Smooth muscle cell (in vitro differentiated cells): ENCODE measurements around the gene CNOT1. TPM values are rescaled to one million over a fixed set of nuclear protein-coding genes. Genes with fewer than 3 reads are reported as not detected.

ENCODE experiments used
- DNase-seq: peaks from one replicate; lab custom pipeline; 2025; ENCODE audit not compliant: unreplicated experiment; lab: John Stamatoyannopoulos, UW
- H2AFZ ChIP-seq: fragments of 200-600 bp; sonication (generic); 2 replicates; pipeline ENCODE4 v1.6.0; 2016; ENCODE audit warnings: antibody characterized with exemption, low read depth, mild to moderate bottlenecking
- H3F3A ChIP-seq: fragments of 200-600 bp; sonication (generic); 2 replicates; pipeline ENCODE4 v1.6.0; 2017; ENCODE audit warnings: antibody characterized with exemption, low read depth
- H3K27ac ChIP-seq: fragments of 200-600 bp; sonication (generic); 2 replicates; pipeline ENCODE4 v1.5.1; 2016; ENCODE audit warnings: low read depth, mild to moderate bottlenecking
- H3K27me3 ChIP-seq: fragments of 200-600 bp; sonication (generic); 2 replicates; pipeline ENCODE4 v1.6.1; 2016; ENCODE audit warnings: low read depth, mild to moderate bottlenecking
- H3K36me3 ChIP-seq: fragments of 200-600 bp; sonication (generic); 2 replicates; pipeline ENCODE4 v1.5.1; 2016; ENCODE audit warnings: low read depth
- H3K4me1 ChIP-seq: fragments of 200-600 bp; sonication (generic); 2 replicates; pipeline ENCODE4 v1.5.1; 2016; ENCODE audit warnings: low read depth
- H3K4me2 ChIP-seq: fragments of 200-600 bp; sonication (generic); 2 replicates; pipeline ENCODE4 v1.6.0; 2016; ENCODE audit warnings: mild to moderate bottlenecking
- H3K4me3 ChIP-seq: fragments of 200-600 bp; sonication (generic); 2 replicates; pipeline ENCODE4 v1.5.1; 2016; ENCODE audit warnings: mild to moderate bottlenecking
- H3K79me2 ChIP-seq: fragments of 200-600 bp; sonication (generic); 2 replicates; pipeline ENCODE4 v1.6.0; 2016; ENCODE audit warnings: low read depth, mild to moderate bottlenecking
- H3K9ac ChIP-seq: fragments of 200-600 bp; sonication (generic); 2 replicates; pipeline ENCODE4 v1.6.0; 2016; ENCODE audit warnings: low read depth
- H3K9me3 ChIP-seq: fragments of 200-600 bp; sonication (generic); replicated peaks from 2 replicates; pipeline ENCODE4 v1.5.1; 2016; ENCODE audit warnings: low read depth
- H4K20me1 ChIP-seq: fragments of 200-600 bp; sonication (generic); 2 replicates; pipeline ENCODE4 v1.6.0; 2016; ENCODE audit warnings: low read depth
- WGBS: methylation state at CpG from one replicate; pipeline ENCODE4 v1.1.7; 2016; ENCODE audit warnings: low lambda C conversion rate; 5-methylcytosine and 5-hydroxymethylcytosine counted together
- polyA plus RNA-seq: library from polyadenylated mRNA; unstranded; fragments of >200 nt; fragmentation: Nextera tagmentation; extraction: Ambion mirVana; gene quantifications from 2 replicates; pipeline ENCODE4 v1.2.1, GENCODE V29; 2016
- total RNA-seq: library from RNA; depleted of rRNA; stranded (reverse); fragments of >200 nt; gene quantifications from 2 replicates; pipeline ENCODE4 v1.2.3, GENCODE V29; 2014
- TF ChIP-seq, protein P1 (sequence below): fragments of 200-600 bp; sonication (generic); IDR thresholded peaks from 2 replicates; pipeline ENCODE4 v1.5.1; 2017; ENCODE audit warnings: borderline replicate concordance, mild to moderate bottlenecking, antibody characterized with exemption; ENCODE audit not compliant: insufficient read depth, poor library complexity, severe bottlenecking

CNOT1 gene
- total and polyA plus RNA-seq, 2 experiments from 2014 or later = 42.6 to 88.4 TPM

- no peaks in the 10 kb centered on the region for H3K79me2 ChIP-seq
Observed at GRCh38 chr16:58488531-58488930, 141.1 kb downstream of the CNOT1 start.

DNA sequence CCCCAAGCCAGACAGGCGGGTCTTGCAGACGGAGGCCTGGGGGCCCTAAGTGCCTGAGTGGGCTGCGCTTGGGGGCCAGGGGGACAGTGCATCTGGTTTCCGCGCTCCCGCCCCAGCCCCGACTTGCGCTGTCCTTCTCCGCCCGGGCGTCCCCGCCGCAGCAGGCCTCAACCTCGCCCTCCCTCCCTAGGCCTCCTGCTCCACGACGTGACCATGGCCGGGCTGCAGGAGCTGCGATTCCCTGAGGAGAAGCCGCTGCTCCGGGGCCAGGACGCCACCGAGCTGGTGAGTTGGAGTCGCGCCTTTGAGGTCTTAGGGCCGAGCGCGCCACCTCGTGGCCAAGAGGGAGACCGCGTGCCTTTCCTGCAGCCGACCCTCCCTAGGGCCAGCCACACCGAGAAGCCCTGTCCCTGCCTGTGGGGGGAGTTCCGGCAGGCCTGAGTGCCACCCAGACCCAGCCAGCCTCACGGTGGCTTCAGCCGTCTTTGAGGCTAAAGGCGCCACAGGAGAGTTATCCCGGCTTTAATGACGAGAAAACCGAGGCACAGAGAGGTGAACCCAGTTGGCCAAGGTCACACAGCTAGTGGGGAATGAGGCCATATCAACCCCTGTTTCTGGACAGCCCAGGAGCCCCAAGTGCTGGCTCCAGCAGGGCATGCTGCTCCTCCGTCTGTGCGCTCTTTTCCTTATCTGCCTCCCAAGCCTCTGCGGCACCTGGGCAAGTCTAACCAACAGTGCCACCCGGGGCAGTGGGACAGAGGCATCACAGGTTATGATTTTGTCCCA is 141.9 kb downstream of the CNOT1 start:
- peak; percentile 53 for DNase-seq
- TF ChIP-seq, protein P1, sequence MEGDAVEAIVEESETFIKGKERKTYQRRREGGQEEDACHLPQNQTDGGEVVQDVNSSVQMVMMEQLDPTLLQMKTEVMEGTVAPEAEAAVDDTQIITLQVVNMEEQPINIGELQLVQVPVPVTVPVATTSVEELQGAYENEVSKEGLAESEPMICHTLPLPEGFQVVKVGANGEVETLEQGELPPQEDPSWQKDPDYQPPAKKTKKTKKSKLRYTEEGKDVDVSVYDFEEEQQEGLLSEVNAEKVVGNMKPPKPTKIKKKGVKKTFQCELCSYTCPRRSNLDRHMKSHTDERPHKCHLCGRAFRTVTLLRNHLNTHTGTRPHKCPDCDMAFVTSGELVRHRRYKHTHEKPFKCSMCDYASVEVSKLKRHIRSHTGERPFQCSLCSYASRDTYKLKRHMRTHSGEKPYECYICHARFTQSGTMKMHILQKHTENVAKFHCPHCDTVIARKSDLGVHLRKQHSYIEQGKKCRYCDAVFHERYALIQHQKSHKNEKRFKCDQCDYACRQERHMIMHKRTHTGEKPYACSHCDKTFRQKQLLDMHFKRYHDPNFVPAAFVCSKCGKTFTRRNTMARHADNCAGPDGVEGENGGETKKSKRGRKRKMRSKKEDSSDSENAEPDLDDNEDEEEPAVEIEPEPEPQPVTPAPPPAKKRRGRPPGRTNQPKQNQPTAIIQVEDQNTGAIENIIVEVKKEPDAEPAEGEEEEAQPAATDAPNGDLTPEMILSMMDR = peak; percentile 88
- no peaks in the 10 kb centered on the region for H3K9me3 ChIP-seq
- H3K27me3 ChIP-seq = no peaks in the 10 kb centered on the region
- no peaks in the 10 kb centered on the region for H3K36me3 ChIP-seq
- H3K9ac ChIP-seq = no peak overlapping the region
- no peaks in the 10 kb centered on the region for H3F3A ChIP-seq
- no peaks in the 10 kb centered on the region for H3K4me1 ChIP-seq
- H3K27ac ChIP-seq = no peak overlapping the region
- 27% methylated on average over 28 of the region's 43 CpGs for WGBS
- peak overlapping the region; percentile 69 for H2AFZ ChIP-seq
- peak overlapping the region; percentile 84 for H3K4me2 ChIP-seq
- no peaks in the 10 kb centered on the region for H3K79me2 ChIP-seq
- H4K20me1 ChIP-seq = no peaks in the 10 kb centered on the region
- H3K4me3 ChIP-seq = no peak overlapping the region

More at GRCh38 chr16:58488531-58488930, 141.1 kb downstream of the CNOT1 start:
- Histone ChIP-seq H2AFZ (no peak overlapping the region), H3K4me1 (no peaks in the 10 kb centered on the region), H3K9ac (no peak overlapping the region), H3K4me2 (no peak overlapping the region), H3K36me3 (no peaks in the 10 kb centered on the region), H3F3A (no peaks in the 10 kb centered on the region), H3K9me3 (no peaks in the 10 kb centered on the region), H4K20me1 (no peaks in the 10 kb centered on the region), H3K4me3 (no peak overlapping the region), H3K27me3 (no peaks in the 10 kb centered on the region), H3K27ac (no peak overlapping the region)
- no peak for DNase-seq
- TF ChIP-seq, protein P1 = no peak
- 37% methylated on average over 3 of the region's 3 CpGs for WGBS

DNA sequence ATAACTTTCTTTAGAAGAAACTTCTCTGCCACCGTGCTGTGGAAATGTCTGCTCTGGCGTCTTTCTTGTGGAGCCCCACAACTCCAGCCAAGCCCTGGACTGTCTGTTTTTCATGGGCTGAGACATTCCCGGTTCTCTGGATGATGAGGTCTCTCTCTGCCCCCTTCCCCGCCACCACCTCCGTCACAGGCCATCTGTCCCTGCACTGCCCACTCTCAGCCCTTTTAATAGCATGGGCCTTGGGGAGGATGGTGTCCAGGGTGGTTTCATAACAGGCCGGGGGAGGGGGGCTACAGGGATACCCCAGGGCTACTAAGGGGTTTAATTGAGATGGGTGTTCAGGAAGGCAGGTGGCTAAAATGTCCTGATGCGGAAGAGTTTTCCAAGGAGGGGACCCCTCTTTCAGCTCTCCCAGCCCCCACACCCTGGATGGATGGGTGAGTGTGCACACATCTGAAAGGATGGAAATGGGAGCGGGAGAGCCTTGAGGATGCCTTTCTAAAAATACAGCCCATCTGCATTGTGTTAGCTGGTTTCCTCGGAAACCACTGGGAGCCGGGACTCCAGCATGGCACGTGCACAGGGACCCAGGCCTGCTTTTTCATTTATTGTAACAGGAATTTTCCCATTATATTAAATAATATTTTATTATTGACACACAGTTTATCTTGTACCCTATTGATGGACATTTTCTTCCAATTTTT is 144.3 kb downstream of the CNOT1 start:
- no peaks in the 10 kb centered on the region for H3K36me3 ChIP-seq
- H3K27me3 ChIP-seq = no peaks in the 10 kb centered on the region
- no peaks in the 10 kb centered on the region for H3K9me3 ChIP-seq
- no peak for DNase-seq
- H2AFZ ChIP-seq = no peak overlapping the region
- H4K20me1 ChIP-seq = no peaks in the 10 kb centered on the region
- H3F3A ChIP-seq = no peaks in the 10 kb centered on the region
- H3K27ac ChIP-seq = no peak overlapping the region
- H3K9ac ChIP-seq = no peak overlapping the region
- H3K79me2 ChIP-seq = no peaks in the 10 kb centered on the region
- H3K4me2 ChIP-seq = no peak overlapping the region
- no peak overlapping the region for H3K4me3 ChIP-seq
- no peaks in the 10 kb centered on the region for H3K4me1 ChIP-seq
- 81% methylated on average over 11 of the region's 11 CpGs for WGBS
- TF ChIP-seq, protein P1 = no peak
